NCI-H748 (cell line): ENCODE data around the gene SLC7A10.

ENCODE experiments used
- DNase-seq: peaks from one replicate; lab custom pipeline; 2025; ENCODE audit not compliant: unreplicated experiment; lab: John Stamatoyannopoulos, UW

SLC7A10 gene

GRCh38 chr19:33225458-33225926 lies at the start of gene SLC7A10:
Gene SLC7A10, minus strand, starts transcription at chr19:33225850. Its CDS starts 147 bp downstream, at chr19:33225703.
- DNase-seq = peak; percentile 44

- DNase-seq = no peak
These were observed 49.3 kb upstream of the SLC7A10 start for GRCh38 chr19:33274663-33275558.

GRCh38 chr19:33273881-33274662 lies 48.4 kb upstream of the SLC7A10 start:
- DNase-seq = no peak

DNA sequence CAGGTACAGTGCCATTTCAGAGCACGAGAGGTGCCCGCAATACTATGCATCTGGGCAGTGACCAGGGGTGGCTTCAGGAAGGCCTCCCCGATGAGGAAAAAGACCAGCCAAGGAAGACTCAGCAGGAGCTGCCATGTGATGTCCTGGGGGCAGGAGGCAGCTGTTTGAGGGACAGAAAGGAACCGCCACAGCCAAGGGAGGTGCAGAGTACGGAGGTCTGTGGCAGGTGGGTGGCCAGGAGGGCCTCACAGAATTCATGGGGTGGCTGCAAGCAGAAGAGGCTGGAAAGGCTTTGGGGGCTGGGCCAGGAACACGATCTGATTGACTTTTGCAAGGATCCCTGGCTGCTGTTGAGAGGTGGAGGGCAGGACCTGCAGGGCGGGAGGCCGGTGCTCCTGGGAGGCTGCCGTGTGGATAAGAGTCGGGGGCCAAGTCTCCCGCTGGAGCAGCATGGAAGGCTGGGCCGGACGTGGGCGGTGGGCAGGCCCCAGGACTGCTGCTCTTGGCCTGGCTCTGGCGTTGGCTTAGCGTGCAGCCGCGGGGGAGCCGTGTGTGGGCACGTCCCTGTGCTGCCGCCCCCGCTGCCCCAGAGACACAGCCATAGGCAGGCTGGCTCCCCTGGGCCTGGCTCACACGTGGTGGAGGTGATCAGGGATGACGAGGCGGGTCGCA lies 47.6 kb upstream of the SLC7A10 start:
- DNase-seq = no peak

DNA sequence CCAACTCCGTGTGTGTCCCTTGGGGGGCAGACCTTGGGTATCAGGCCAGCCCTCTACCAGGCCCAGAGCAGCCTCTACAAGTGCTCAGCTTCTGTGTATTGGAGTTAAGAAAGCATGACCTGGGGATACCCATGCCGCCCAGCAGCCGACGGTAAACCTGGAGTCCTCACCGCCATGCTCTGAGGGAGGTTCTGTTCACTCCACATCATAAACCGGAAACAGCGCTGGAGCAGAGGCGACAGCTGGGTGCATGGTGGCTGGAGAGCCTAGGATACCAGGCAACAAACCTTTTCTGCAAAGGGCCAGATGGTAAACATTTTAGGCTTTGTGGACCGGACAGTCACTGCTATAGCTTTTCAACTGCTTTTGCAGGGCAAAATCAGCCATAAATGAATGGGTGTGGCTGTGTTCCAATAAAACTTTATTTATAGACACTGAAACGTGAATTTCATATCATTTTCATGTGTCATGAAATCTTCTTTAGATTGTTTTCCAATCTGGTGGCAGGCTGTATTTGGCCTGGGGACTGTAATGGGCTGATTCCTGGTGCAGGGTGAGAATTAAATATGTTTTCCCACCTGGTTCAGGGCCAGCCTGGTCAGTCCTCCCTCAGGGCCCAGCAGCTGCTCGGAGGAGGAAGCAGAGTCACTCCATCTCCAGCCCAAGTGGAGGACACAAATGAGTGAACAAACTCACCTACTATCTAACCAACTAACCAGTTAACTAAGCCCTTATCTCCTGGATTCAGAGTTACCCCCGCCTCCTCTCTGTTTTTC lies 45.8 kb upstream of the SLC7A10 start:
- no peak for DNase-seq

GRCh38 chr19:33270769-33271168 lies 45.1 kb upstream of the SLC7A10 start:
- no peak for DNase-seq

DNA sequence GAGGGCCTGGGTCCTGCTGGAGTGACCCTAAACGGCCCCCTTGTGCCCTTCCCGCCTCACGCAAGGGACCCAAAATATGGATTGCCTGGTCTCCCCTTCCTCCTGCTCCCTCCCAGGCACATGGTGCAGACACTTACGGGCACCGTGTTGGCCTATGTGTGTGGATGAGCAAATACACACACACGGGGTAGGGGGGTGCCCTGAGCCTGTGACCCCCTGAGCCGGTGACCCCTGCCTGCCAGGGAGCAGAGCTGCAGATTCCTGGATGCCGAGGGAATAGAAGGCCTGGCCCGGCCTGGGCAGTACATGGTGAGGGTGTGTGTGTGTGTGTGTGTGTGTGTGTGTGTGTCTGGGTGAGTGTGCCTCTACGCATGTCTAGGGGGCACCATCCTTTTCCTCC lies 43.4 kb upstream of the SLC7A10 start:
- no peak for DNase-seq

DNA sequence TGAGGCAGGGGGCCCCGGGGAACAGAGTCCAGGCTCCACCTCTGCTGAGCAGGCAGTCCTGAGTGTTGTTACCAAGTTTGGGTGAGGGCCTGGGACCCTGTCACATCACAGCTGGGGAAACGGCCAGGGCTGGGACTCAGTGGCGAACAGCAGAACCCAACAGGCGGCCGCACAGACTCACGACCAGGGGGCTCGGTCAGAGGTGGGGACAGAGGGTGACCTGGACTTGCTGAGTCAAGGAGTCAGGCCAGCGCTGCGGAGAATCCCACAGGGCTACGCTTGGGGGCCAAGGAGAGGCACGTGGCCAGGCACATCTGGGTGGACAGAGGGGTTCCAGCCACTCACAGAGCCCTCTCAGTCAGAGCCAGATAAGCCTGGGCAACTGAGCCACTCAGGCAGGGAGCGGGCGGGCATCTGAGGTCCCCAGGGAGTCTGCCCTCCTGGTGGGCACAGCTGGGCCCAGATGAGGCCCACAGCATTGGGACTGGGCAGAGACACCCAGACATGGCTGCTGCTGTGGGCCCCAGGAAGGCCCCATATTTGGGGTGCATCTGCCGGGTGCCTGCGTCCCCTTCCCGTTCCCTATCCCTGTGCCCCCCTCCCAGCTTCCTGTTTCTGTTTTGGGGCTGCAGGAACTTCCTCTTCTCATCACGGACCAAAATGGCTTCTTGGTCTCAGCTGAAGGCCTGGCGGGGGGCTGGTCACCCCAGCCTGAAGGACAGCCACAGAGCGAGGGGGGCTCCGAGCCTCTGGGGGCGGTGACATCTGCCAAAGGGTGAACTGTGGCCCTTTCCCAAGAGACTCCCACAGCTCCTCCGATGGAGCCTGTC lies 42.7 kb upstream of the SLC7A10 start:
- DNase-seq = no peak

DNA sequence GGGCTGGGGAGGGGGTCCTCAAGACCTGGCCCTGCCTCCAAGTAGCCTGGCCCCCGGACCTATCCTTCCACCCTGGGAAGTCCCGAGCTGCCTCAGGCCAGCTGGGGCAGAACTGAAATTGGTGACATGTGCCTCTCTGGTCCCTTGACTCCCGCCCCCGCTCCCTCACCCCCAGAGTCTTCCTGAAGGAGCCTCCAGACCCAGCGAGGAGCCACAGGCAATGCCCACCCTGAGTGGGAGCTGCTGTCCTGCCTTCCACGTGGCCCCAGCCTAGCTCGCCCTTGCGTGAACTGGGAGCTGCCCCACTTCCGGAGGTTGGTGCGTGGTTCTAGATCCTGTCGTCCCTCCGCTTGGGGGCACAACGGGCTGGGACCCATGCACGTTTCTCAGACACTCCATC lies 42.1 kb upstream of the SLC7A10 start:
- DNase-seq = no peak

DNA sequence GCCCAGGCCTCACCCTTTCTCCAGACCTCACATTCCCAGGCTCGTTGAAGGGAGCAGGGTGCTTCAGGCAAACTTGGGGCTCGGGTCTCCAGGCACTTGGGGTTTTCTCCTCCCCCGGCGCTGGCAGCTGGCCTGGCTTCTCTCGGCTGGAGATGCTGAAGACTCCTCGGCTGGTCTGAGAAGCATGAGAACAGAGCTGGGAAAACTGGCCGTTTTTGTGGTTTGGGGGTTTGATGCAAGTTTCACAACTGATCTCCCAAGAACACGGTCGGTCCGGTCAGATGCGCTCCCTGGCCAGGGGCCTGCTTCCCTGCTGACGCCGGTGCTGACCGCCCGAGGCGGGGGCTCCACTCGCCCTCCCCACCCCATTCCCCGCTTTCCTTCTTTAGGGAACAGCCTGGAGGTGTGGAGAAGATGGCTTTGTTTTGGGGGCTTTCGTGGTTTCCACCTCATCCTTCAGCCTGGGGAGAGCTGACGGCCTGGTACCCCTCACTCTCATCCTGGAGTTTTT lies 41.4 kb upstream of the SLC7A10 start:
- DNase-seq = no peak

DNA sequence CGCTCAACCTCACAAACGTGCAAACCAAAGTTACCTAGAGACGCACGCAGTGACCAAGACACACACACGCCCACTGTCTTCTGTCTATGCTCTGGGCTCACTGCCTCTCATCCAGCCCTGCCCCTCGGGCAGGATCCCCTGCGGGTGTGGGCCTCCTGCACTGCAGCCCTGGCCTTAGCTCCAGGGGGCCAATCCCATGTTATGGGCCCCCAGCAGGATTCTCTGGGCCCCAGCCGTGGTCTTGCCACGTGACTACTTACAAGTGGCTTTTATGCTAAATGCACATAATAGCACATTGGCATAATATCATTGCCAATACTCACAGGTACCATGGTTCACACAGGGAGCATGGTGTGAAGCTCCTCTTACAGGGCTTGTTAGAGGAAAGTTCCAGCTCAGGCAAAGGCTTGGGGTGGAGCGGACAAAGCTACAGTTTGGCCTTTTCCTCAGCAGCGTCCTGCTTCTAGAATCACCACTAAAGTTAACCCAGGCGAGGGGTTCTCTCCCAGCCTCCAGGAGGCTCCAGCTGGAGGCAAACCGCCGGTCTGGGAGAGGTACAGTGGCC lies 39.3 kb upstream of the SLC7A10 start:
- DNase-seq = no peak

DNA sequence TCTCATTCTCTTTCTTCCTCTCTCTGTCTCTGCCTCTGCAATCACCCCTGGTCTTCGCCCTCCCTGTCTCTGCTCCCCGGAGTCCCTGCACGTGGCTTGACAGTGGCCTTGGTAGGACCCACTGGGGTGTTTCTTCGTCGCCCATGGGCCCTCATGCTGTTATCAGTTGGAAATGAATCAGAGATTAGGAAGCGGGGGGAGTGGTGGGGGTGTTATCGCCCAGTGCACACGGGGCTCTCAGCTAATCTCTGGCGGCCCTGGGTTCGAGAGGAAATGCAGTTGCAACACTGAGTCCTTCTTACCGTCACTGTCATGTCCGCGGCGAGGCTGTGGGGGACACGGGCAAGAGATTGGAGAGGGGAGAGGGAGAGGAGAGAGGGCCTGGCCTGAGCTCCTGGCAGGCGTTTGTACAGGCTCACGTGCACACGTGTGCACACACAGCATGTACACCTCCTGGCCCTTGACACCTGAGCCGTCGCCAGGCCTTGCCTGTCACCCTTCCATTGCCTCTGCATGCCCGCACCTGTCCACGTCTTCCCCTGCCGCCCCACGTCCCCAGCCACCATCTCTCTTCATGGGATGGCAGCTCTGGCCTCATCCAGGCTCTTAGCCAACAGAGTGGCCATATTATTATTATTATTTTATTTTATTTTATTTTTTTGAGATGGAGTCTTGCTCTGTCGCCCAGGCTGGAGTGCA lies 37.8 kb upstream of the SLC7A10 start:
- DNase-seq = no peak

- no peak for DNase-seq
These were observed 36.0 kb upstream of the SLC7A10 start for GRCh38 chr19:33261511-33262189.

DNA sequence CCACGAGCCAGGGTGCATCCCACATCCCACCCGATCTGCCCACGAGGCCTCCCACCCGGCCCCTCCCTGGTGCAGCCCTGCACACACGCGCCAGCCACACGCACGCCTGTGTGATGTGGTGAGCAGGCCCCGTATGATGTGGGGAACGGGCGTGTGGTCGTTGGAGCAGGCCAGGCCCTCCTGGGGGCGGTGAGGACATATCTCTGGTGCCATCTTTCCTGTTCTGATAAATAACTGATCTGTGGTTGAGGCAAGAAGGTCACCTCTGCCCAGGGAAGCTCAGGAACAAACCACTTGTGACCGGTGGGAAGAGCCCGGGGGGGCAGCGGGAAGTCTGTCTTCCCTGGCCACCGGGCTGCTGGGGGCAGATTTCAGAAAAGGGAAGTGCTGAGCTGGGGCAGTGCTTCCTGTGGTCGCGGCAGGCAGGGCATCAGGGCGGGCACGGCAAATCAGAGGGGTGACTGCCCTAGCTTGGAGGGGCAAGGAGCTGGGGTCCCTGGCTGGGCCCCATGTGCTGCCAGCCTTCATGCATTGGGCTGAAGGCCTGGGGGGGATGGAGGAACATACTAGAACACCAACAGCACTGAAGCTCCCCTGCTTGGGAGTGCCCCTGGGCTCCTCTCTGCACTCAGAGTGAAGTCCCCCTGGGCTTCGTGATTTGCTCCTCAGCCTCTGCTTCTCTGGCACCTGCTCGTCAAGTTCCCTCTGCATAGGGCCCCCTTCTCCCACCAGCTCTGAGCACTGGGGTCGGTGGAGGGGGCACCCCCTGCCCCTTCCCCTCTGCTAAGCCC lies 35.2 kb upstream of the SLC7A10 start:
- no peak for DNase-seq

- DNase-seq = no peak
These were observed 33.9 kb upstream of the SLC7A10 start for GRCh38 chr19:33259539-33259938.

GRCh38 chr19:33257828-33258227 lies 32.2 kb upstream of the SLC7A10 start:
- no peak for DNase-seq

DNA sequence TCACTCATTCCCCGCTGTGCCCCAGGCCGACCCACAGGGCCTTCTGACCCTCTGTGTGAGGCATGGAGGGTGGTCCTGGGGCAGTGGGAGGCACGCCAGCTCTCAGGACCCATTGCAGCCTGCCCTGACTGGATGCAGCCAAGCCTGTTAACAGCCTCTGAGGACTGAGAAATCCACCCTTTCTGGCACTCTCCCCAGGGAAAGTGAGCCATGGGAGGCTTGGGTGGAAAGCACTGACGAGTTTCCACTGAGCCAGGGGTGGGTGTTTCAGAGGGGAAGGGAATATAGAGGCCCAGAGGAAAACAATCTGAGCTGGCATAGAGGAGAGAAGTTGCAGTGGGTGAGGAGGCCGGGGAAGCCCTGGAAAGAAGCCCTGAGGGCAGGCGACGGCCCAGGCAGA lies 30.6 kb upstream of the SLC7A10 start:
- no peak for DNase-seq
